Activated naive CD4-positive, alpha-beta T cell treated with anti-CD3 and anti-CD28 coated beads, Interleukin-2, amount 10 ng/mL, durations not matched to agents 7 days and 5 days (primary cell): Measurements from ENCODE around the gene EAF1.
"Not testable (repeated sequence)": the region's sequence is repeated elsewhere in the genome, so short reads cannot be mapped to it uniquely, and the experiment has no call there.

Experiments
- CTCF ChIA-PET: fragments of 350-600 bp; sonication (Branson Sonifier 250); formaldehyde crosslinking; loops from one replicate; lab custom pipeline; 2021; ENCODE audit warnings: antibody characterized with exemption; lab: Charles Lee
- DNase-seq: peaks from one replicate; pipeline ENCODE4 v3.0.0-alpha.2; 2020
- H3K27ac Mint-ChIP-seq: one replicate; pipeline ENCODE4 v1.8.0; 2021; ENCODE audit warnings: mild to moderate bottlenecking, moderate library complexity, mixed read lengths
- H3K27me3 Mint-ChIP-seq: one replicate; pipeline ENCODE4 v1.8.0; 2021; ENCODE audit warnings: mild to moderate bottlenecking, mixed read lengths
- H3K36me3 Mint-ChIP-seq: one replicate; pipeline ENCODE4 v1.8.0; 2021; ENCODE audit warnings: mixed read lengths
- H3K4me1 Mint-ChIP-seq: one replicate; pipeline ENCODE4 v1.8.0; 2021; ENCODE audit warnings: mixed read lengths
- H3K4me3 Mint-ChIP-seq: one replicate; pipeline ENCODE4 v1.8.0; 2021; ENCODE audit warnings: mild to moderate bottlenecking, moderate library complexity, mixed read lengths
- H3K9me3 Mint-ChIP-seq: one replicate; pipeline ENCODE4 v1.8.0; 2021; ENCODE audit warnings: mixed read lengths

The EAF1 gene

GRCh38 chr3:15391007-15391406 lies 36.4 kb upstream of the EAF1 start:
- Mint-ChIP-seq H3K4me3 (no peak overlapping the region), H3K27me3 (peaks cover 2% of the 10 kb centered on the region), H3K36me3 (peaks cover 2% of the 10 kb centered on the region), H3K4me1 (peaks cover 11% of the 10 kb centered on the region), H3K27ac (no peak overlapping the region), H3K9me3 (no peaks in the 10 kb centered on the region)
- no peak for DNase-seq
- CTCF ChIA-PET = interaction anchor here (0.8 kb wide), 2 partner anchors 102 to 124 kb away, joined by 3 read pairs; no protein-coding TSS in a partner anchor

GRCh38 chr3:15393252-15393651 lies 34.1 kb upstream of the EAF1 start:
- H3K9me3 Mint-ChIP-seq, CTCF ChIA-PET, H3K36me3 Mint-ChIP-seq, DNase-seq, H3K27ac Mint-ChIP-seq, H3K4me3 Mint-ChIP-seq, H3K4me1 Mint-ChIP-seq: not testable (repeated sequence)
- peaks cover 13% of the 10 kb centered on the region for H3K27me3 Mint-ChIP-seq

- DNase-seq, H3K27ac Mint-ChIP-seq, H3K36me3 Mint-ChIP-seq, H3K4me3 Mint-ChIP-seq, CTCF ChIA-PET, H3K9me3 Mint-ChIP-seq: not testable (repeated sequence)
- Mint-ChIP-seq H3K4me1 (peaks cover 34% of the 10 kb centered on the region), H3K27me3 (peaks cover 13% of the 10 kb centered on the region)
Observed at GRCh38 chr3:15398731-15399133, 28.7 kb upstream of the EAF1 start.

GRCh38 chr3:15399970-15400369 lies 27.4 kb upstream of the EAF1 start:
- Mint-ChIP-seq H3K4me1 (peaks cover 34% of the 10 kb centered on the region), H3K4me3 (no peak overlapping the region)

GRCh38 chr3:15401936-15402335 lies 25.5 kb upstream of the EAF1 start:
- peaks cover 3% of the 10 kb centered on the region for H3K36me3 Mint-ChIP-seq
- H3K27ac Mint-ChIP-seq = no peak overlapping the region
- H3K4me3 Mint-ChIP-seq = no peak overlapping the region
- peaks cover 34% of the 10 kb centered on the region for H3K4me1 Mint-ChIP-seq
- DNase-seq = no peak
- H3K9me3 Mint-ChIP-seq = peaks cover 4% of the 10 kb centered on the region
- peaks cover 2% of the 10 kb centered on the region for H3K27me3 Mint-ChIP-seq
- CTCF ChIA-PET = interaction anchor here (1.2 to 4.2 kb wide), 3 partner anchors 22 to 293 kb away, joined by 3 to 82 read pairs (median 7); no protein-coding TSS in a partner anchor

More at GRCh38 chr3:15399970-15400369, 27.4 kb upstream of the EAF1 start:
- Mint-ChIP-seq H3K36me3 (peaks cover 7% of the 10 kb centered on the region), H3K9me3 (peaks cover 4% of the 10 kb centered on the region), H3K27ac (peak overlapping the region; percentile 7), H3K27me3 (peaks cover 13% of the 10 kb centered on the region)
- peak; percentile 42 for DNase-seq
- CTCF ChIA-PET = interaction anchor here (1.0 kb wide), 1 partner anchor 132 kb away, joined by 5 read pairs; no protein-coding TSS in a partner anchor

GRCh38 chr3:15403495-15403894 lies 23.9 kb upstream of the EAF1 start:
- H3K4me3 Mint-ChIP-seq = no peak overlapping the region
- H3K4me1 Mint-ChIP-seq = peaks cover 30% of the 10 kb centered on the region
- no peak for DNase-seq
- CTCF ChIA-PET = interaction anchor here (1.1 to 5.1 kb wide), 6 partner anchors 24 to 295 kb away, joined by 3 to 82 read pairs (median 6); no protein-coding TSS in a partner anchor
- H3K9me3 Mint-ChIP-seq = no peaks in the 10 kb centered on the region
- no peaks in the 10 kb centered on the region for H3K27me3 Mint-ChIP-seq
- no peaks in the 10 kb centered on the region for H3K36me3 Mint-ChIP-seq
- H3K27ac Mint-ChIP-seq = no peak overlapping the region

GRCh38 chr3:15403965-15404364 lies 23.4 kb upstream of the EAF1 start:
- H3K27me3 Mint-ChIP-seq = no peaks in the 10 kb centered on the region
- DNase-seq = no peak
- CTCF ChIA-PET = interaction anchor here (0.9 to 5.1 kb wide), 6 partner anchors 16 to 295 kb away, joined by 3 to 82 read pairs (median 10); no protein-coding TSS in a partner anchor
- H3K4me1 Mint-ChIP-seq = peaks cover 30% of the 10 kb centered on the region
- no peaks in the 10 kb centered on the region for H3K9me3 Mint-ChIP-seq
- no peak overlapping the region for H3K27ac Mint-ChIP-seq
- no peak overlapping the region for H3K4me3 Mint-ChIP-seq
- H3K36me3 Mint-ChIP-seq = no peaks in the 10 kb centered on the region

- H3K27ac Mint-ChIP-seq = no peak overlapping the region
- no peak overlapping the region for H3K4me3 Mint-ChIP-seq
- H3K4me1 Mint-ChIP-seq = peaks cover 22% of the 10 kb centered on the region
- peaks cover 1% of the 10 kb centered on the region for H3K36me3 Mint-ChIP-seq
- CTCF ChIA-PET = interaction anchor here (0.7 to 5.1 kb wide), 42 partner anchors 11 to 414 kb away, joined by 3 to 82 read pairs (median 4); no protein-coding TSS in a partner anchor
- H3K9me3 Mint-ChIP-seq = no peaks in the 10 kb centered on the region
- DNase-seq = no peak
- H3K27me3 Mint-ChIP-seq = no peaks in the 10 kb centered on the region
Observed at GRCh38 chr3:15404767-15405166, 22.6 kb upstream of the EAF1 start.

- CTCF ChIA-PET = interaction anchor here (0.6 to 5.1 kb wide), 45 partner anchors 10 to 413 kb away, joined by 3 to 82 read pairs (median 4); no protein-coding TSS in a partner anchor
- Mint-ChIP-seq H3K36me3 (peaks cover 4% of the 10 kb centered on the region), H3K4me3 (no peak overlapping the region), H3K27me3 (no peaks in the 10 kb centered on the region), H3K9me3 (no peaks in the 10 kb centered on the region), H3K27ac (no peak overlapping the region), H3K4me1 (peaks cover 14% of the 10 kb centered on the region)
- peak; percentile 43 for DNase-seq
Observed at GRCh38 chr3:15405448-15406050, 21.8 kb upstream of the EAF1 start.

GRCh38 chr3:15409239-15409638 lies 18.2 kb upstream of the EAF1 start:
- H3K4me3 Mint-ChIP-seq = no peak overlapping the region
- H3K9me3 Mint-ChIP-seq = no peaks in the 10 kb centered on the region
- no peak for DNase-seq
- no peaks in the 10 kb centered on the region for H3K4me1 Mint-ChIP-seq
- H3K36me3 Mint-ChIP-seq = peaks cover 23% of the 10 kb centered on the region
- no peak overlapping the region for H3K27ac Mint-ChIP-seq
- H3K27me3 Mint-ChIP-seq = no peaks in the 10 kb centered on the region
- CTCF ChIA-PET = interaction anchor here (3.1 kb wide), 1 partner anchor 141 kb away, joined by 32 read pairs; no protein-coding TSS in a partner anchor

GRCh38 chr3:15409774-15410173 lies 17.6 kb upstream of the EAF1 start:
- no peaks in the 10 kb centered on the region for H3K9me3 Mint-ChIP-seq
- peaks cover 23% of the 10 kb centered on the region for H3K36me3 Mint-ChIP-seq
- CTCF ChIA-PET = no interaction called here
- no peaks in the 10 kb centered on the region for H3K4me1 Mint-ChIP-seq
- H3K27ac Mint-ChIP-seq = no peak overlapping the region
- no peak overlapping the region for H3K4me3 Mint-ChIP-seq
- no peak for DNase-seq
- H3K27me3 Mint-ChIP-seq = no peaks in the 10 kb centered on the region

GRCh38 chr3:15410966-15411365 lies 16.4 kb upstream of the EAF1 start:
- CTCF ChIA-PET, H3K9me3 Mint-ChIP-seq, H3K27ac Mint-ChIP-seq, H3K4me3 Mint-ChIP-seq, H3K27me3 Mint-ChIP-seq, DNase-seq, H3K4me1 Mint-ChIP-seq: not testable (repeated sequence)
- H3K36me3 Mint-ChIP-seq = peaks cover 35% of the 10 kb centered on the region

- CTCF ChIA-PET = no interaction called here
- Mint-ChIP-seq H3K4me3 (no peak overlapping the region), H3K4me1 (peaks cover 20% of the 10 kb centered on the region), H3K27me3 (no peaks in the 10 kb centered on the region), H3K27ac (no peak overlapping the region), H3K36me3 (peaks cover 38% of the 10 kb centered on the region), H3K9me3 (no peaks in the 10 kb centered on the region)
- DNase-seq = no peak
Observed at GRCh38 chr3:15420871-15421270, 6.5 kb upstream of the EAF1 start.

- Mint-ChIP-seq H3K27ac (peak overlapping the region; percentile 88), H3K36me3 (peaks cover 48% of the 10 kb centered on the region), H3K4me1 (peaks cover 50% of the 10 kb centered on the region), H3K27me3 (no peaks in the 10 kb centered on the region), H3K4me3 (peak overlapping the region; percentile 93), H3K9me3 (peaks cover 2% of the 10 kb centered on the region)
- no peak for DNase-seq
- CTCF ChIA-PET = interaction anchor here (0.7 to 3.0 kb wide), 5 partner anchors 128 to 318 kb away, joined by 3 to 13 read pairs (median 3); no protein-coding TSS in a partner anchor
Observed at GRCh38 chr3:15426579-15427118, 749 bp upstream of the EAF1 start.
